HCT116 (cell line): ENCODE results near the gene CLP1. TPM values are rescaled to one million over a fixed set of nuclear protein-coding genes. Genes with fewer than 3 reads are reported as not detected.
A peak's percentile ranks its signal among the peaks of the same experiment; 100 is the strongest.

Source experiments
- ATAC-seq: fragments of 200-7000 bp; cut with Tn5 transposase; 2 replicates; pipeline ENCODE4 v1.9.1; 2020; ENCODE audit warnings: mild to moderate bottlenecking, moderate library complexity
- BruUV-seq: library from RNA; stranded (reverse); fragments of 400-500 nt; replicated peaks from 2 replicates; lab custom pipeline; 2021; lab: Mats Ljungman, UMichigan
- CTCF ChIA-PET: fragments of 300-600 bp; sonication (Branson Sonifier 250); formaldehyde crosslinking; loops from one replicate; lab custom pipeline; 2021; ENCODE audit warnings: antibody characterized with exemption; lab: Charles Lee
- POLR2A ChIA-PET: fragments of 300-600, 350-600 bp; sonication (Branson Sonifier 250); formaldehyde crosslinking; loops from one replicate; lab custom pipeline; 2021; ENCODE audit warnings: antibody characterized with exemption; lab: Charles Lee
- RAD21 ChIA-PET, 2 experiments: fragments of 300-600 bp; sonication (Branson Sonifier 250); formaldehyde crosslinking; loops; one replicate each; lab custom pipeline; 2023; ENCODE audit warnings: low total read pairs in 2 of 2; ENCODE audit not compliant: uncharacterized antibody in 2 of 2, unreplicated experiment in 2 of 2, low non-redundant PET in 1 of 2; lab: Charles Lee
- DNase-seq: peaks from one replicate; pipeline ENCODE4 v3.0.0-alpha.2; 2010; ENCODE audit warnings: low read depth, low spot score
- H2AFZ ChIP-seq: fragments of 200-600 bp; shearing (Covaris generic), sonication (generic); 2 replicates; pipeline ENCODE4 v1.6.1; 2017; ENCODE audit warnings: low read depth, mixed run types, mixed read lengths, antibody characterized with exemption, low read length; ENCODE audit not compliant: poor library complexity, severe bottlenecking
- H3K27ac ChIP-seq: 2 replicates; pipeline ENCODE4 v1.5.1; 2012; ENCODE audit warnings: low read depth, low read length
- H3K27me3 ChIP-seq: fragments of 200-600 bp; sonication (generic); 2 replicates; pipeline ENCODE4 v1.6.1; 2016; ENCODE audit warnings: mixed run types, low read length, mixed read lengths; ENCODE audit not compliant: insufficient read depth
- H3K36me3 ChIP-seq, 2 experiments: fragments of 200-500 bp in 1 of 2; fragments of 200-600 bp in 1 of 2; sonication (Bioruptor generic) in 1 of 2; sonication (generic) in 1 of 2; 2 replicates each; pipeline versions ENCODE4 v1.5.1 to v1.6.1; 2014 to 2016; ENCODE audit warnings: low read length in 2 of 2, inconsistent platforms in 1 of 2, mixed read lengths in 1 of 2, mixed run types in 1 of 2; ENCODE audit not compliant: insufficient read depth in 2 of 2, control insufficient read depth in 1 of 2
- H3K4me1 ChIP-seq, 2 experiments: fragments of 200-600 bp in 1 of 2; sonication (generic) in 1 of 2; 2 replicates each; pipeline versions ENCODE4 v1.5.1 to v1.6.1; 2012 to 2017; ENCODE audit warnings: low read length in 2 of 2, inconsistent platforms in 1 of 2, mild to moderate bottlenecking in 1 of 2, mixed read lengths in 1 of 2, mixed run types in 1 of 2, moderate library complexity in 1 of 2; ENCODE audit not compliant: insufficient read depth in 2 of 2, control insufficient read depth in 1 of 2
- H3K4me2 ChIP-seq: fragments of 200-600 bp; sonication (generic); 2 replicates; pipeline ENCODE4 v1.6.1; 2017; ENCODE audit warnings: mixed run types, low read length, mixed read lengths
- H3K4me3 ChIP-seq, 2 experiments: fragments of 200-600 bp in 1 of 2; sonication (generic) in 1 of 2; replicated peaks in 1 of 2; 2 replicates each; pipeline ENCODE4 v1.5.1; 2011 to 2016; ENCODE audit warnings: low read length in 2 of 2, control low read depth in 1 of 2, low read depth in 1 of 2, mild to moderate bottlenecking in 1 of 2, mixed read lengths in 1 of 2, mixed run types in 1 of 2
- H3K79me2 ChIP-seq: fragments of 200-600 bp; sonication (generic); 2 replicates; pipeline ENCODE4 v1.6.1; 2017; ENCODE audit warnings: mild to moderate bottlenecking, mixed run types, low read length, moderate library complexity, mixed read lengths; ENCODE audit not compliant: insufficient read depth
- H3K9ac ChIP-seq: fragments of 200-600 bp; sonication (generic); 2 replicates; pipeline ENCODE4 v1.6.1; 2016; ENCODE audit warnings: low read length, mixed read lengths
- H3K9me2 ChIP-seq: fragments of 200-600 bp; sonication (generic), shearing (Covaris generic); 2 replicates; pipeline ENCODE4 v1.6.1; 2017; ENCODE audit warnings: mixed run types, mild to moderate bottlenecking, moderate library complexity; ENCODE audit not compliant: insufficient read depth
- H3K9me3 ChIP-seq, 2 experiments: fragments of 200-500 bp in 1 of 2; fragments of 200-600 bp in 1 of 2; sonication (Bioruptor generic) in 1 of 2; sonication (generic) in 1 of 2; 2 replicates each; pipeline ENCODE4 v1.6.1; 2014 to 2017; ENCODE audit warnings: low read length in 2 of 2, mixed read lengths in 2 of 2, inconsistent platforms in 1 of 2, low read depth in 1 of 2, mild to moderate bottlenecking in 1 of 2, mixed run types in 1 of 2, moderate library complexity in 1 of 2; ENCODE audit not compliant: control insufficient read depth in 1 of 2, insufficient read depth in 1 of 2
- H4K20me1 ChIP-seq: fragments of 200-600 bp; sonication (generic), shearing (Covaris generic); 2 replicates; pipeline ENCODE4 v1.6.1; 2017; ENCODE audit warnings: mixed run types, mild to moderate bottlenecking, moderate library complexity; ENCODE audit not compliant: insufficient read depth
- CBX3 ChIP-seq: IDR thresholded peaks from 2 replicates; pipeline ENCODE4 v1.6.1; 2012; ENCODE audit warnings: low read depth
- CEBPB ChIP-seq: IDR thresholded peaks from 2 replicates; pipeline ENCODE4 v1.6.1; 2012; ENCODE audit warnings: low read depth
- EGR1 ChIP-seq: IDR thresholded peaks from 2 replicates; pipeline ENCODE4 v1.6.1; 2012; ENCODE audit warnings: low read depth
- ELF1 ChIP-seq: IDR thresholded peaks from 2 replicates; pipeline ENCODE4 v1.6.1; 2012; ENCODE audit warnings: low read depth, borderline replicate concordance
- EZH2 ChIP-seq: fragments of 200-600 bp; sonication (generic); IDR thresholded peaks from 2 replicates; pipeline ENCODE4 v1.6.1; 2017; ENCODE audit warnings: antibody characterized with exemption, mixed run types
- EZH2phosphoT487 ChIP-seq: fragments of 200-600 bp; IDR thresholded peaks from 2 replicates; pipeline ENCODE4 v1.6.1; 2018; ENCODE audit warnings: antibody characterized with exemption, borderline replicate concordance
- FOSL1 ChIP-seq: IDR thresholded peaks from 2 replicates; pipeline ENCODE4 v1.6.1; 2012; ENCODE audit warnings: low read depth
- JUND ChIP-seq: IDR thresholded peaks from 2 replicates; pipeline ENCODE4 v1.6.1; 2012
- POLR2A ChIP-seq: IDR thresholded peaks from 2 replicates; pipeline ENCODE4 v1.7.0; 2011; ENCODE audit warnings: borderline replicate concordance; ENCODE audit not compliant: insufficient read depth, insufficient read length; ENCODE audit errors: extremely low read depth
- POLR2AphosphoS5 ChIP-seq: IDR thresholded peaks from 2 replicates; pipeline ENCODE4 v1.6.1; 2011; ENCODE audit warnings: mild to moderate bottlenecking, low read depth, low read length, moderate library complexity
- RAD21 ChIP-seq: IDR thresholded peaks from 2 replicates; pipeline ENCODE4 v1.6.1; 2012; ENCODE audit warnings: low read depth, mild to moderate bottlenecking
- SIN3A ChIP-seq: IDR thresholded peaks from 2 replicates; pipeline ENCODE4 v1.6.1; 2012; ENCODE audit warnings: low read depth
- SP1 ChIP-seq: IDR thresholded peaks from 2 replicates; pipeline ENCODE4 v1.6.1; 2012; ENCODE audit warnings: low read depth
- YY1 ChIP-seq: IDR thresholded peaks from 2 replicates; pipeline ENCODE4 v1.6.1; 2011; ENCODE audit warnings: low read length, low read depth, moderate library complexity, mild to moderate bottlenecking; ENCODE audit not compliant: insufficient replicate concordance; ENCODE audit errors: extremely low read depth
- ZBTB33 ChIP-seq: IDR thresholded peaks from 2 replicates; pipeline ENCODE4 v1.6.1; 2011; ENCODE audit warnings: mild to moderate bottlenecking, low read length, moderate library complexity; ENCODE audit not compliant: insufficient replicate concordance; ENCODE audit errors: extremely low read depth
- ZFX ChIP-seq: fragments of 450-650 bp; IDR thresholded peaks from 2 replicates; pipeline ENCODE4 v1.6.1; 2017
- ZNF274 ChIP-seq: fragments of 200-500 bp; sonication (Bioruptor generic); IDR thresholded peaks from 2 replicates; pipeline ENCODE4 v1.6.1; 2014; ENCODE audit warnings: mild to moderate bottlenecking, low read depth, low read length, inconsistent platforms
- intact Hi-C: fragments of 100-400 bp; cut with micrococcal nuclease; formaldehyde crosslinking; loops from 2 replicates; pipeline ENCODE4 v1.10.0; 2022
- total RNA-seq: library from RNA; stranded (reverse); gene quantifications from one replicate; pipeline ENCODE4 v1.2.1, GENCODE V29; 2021; ENCODE audit not compliant: unreplicated experiment
- TF ChIP-seq, protein P1 (sequence below), 3 experiments: fragments of 200-600 bp in 1 of 3; sonication (generic) in 1 of 3; IDR thresholded peaks in 2 of 3; conservative IDR thresholded peaks in 1 of 3; 2 replicates each; pipeline ENCODE4 v1.5.1; 2012 to 2017; ENCODE audit warnings: low read depth in 2 of 3, low read length in 2 of 3, antibody characterized with exemption in 1 of 3, borderline replicate concordance in 1 of 3, control low read depth in 1 of 3, mild to moderate bottlenecking in 1 of 3, mixed read lengths in 1 of 3, mixed run types in 1 of 3, moderate library complexity in 1 of 3; ENCODE audit not compliant: insufficient read depth in 1 of 3
- TF ChIP-seq, protein P2 (sequence below): IDR thresholded peaks from 2 replicates; pipeline ENCODE4 v1.6.1; 2012
- TF ChIP-seq, protein P3 (sequence below): IDR thresholded peaks from 2 replicates; pipeline ENCODE4 v1.6.1; 2012; ENCODE audit warnings: low read depth

Gene CLP1
- total RNA-seq, 1 experiment from 2014 or later = 17.7 TPM

DNA sequence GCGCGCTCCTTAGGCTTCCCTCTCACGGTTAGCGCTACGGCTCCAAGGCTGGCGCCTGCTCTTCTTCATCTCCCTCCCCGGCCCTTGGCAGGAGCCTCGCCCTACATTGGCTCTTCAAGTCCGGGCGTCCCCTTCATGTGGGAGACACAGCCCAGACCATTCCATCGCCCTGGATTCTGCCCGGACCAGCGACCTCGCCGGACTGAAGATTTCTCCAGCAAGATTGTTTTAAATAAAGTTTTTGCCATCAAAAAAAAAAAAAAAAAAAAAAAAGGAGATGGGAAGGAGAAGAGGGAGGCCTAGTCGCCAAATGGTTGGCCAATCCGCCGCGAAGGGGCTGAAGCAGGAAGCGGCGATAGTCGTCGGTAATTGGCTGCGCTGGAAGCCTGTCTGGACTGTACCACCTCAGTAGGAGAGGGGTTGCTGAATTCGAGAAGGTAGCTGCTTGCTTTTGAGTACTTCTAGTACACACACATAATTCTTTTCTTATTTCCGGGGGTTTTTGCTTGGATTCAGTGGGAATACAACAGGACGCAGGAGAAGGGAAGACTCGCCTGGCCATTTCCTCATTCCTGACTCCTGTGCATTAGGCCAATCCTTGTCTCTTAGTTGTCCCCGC is 9.7 kb downstream of the CLP1 start:
- H2AFZ ChIP-seq = no peak overlapping the region
- H3K27ac ChIP-seq = peak overlapping the region; percentile 93
- RAD21 ChIA-PET = no interaction called here
- CTCF ChIA-PET = no interaction called here
- H4K20me1 ChIP-seq = no peaks in the 10 kb centered on the region
- no peaks in the 10 kb centered on the region for H3K27me3 ChIP-seq
- POLR2A ChIA-PET = interaction anchor here (0.7 kb wide), 1 partner anchor 827 kb away, joined by 3 read pairs; no protein-coding TSS in a partner anchor
- H3K79me2 ChIP-seq = peaks cover 42% of the 10 kb centered on the region
- H3K9ac ChIP-seq = peak overlapping the region; percentile 92
- no peaks in the 10 kb centered on the region for H3K9me2 ChIP-seq
- peaks cover 2 to 9% of the 10 kb centered on the region in 2 experiments; a peak in 3 of 4 replicates for H3K36me3 ChIP-seq
- no peaks in the 10 kb centered on the region for H3K9me3 ChIP-seq
- DNase-seq = peak; percentile 98
- intact Hi-C loops = loop anchor here (1.0 to 10.0 kb wide), 5 partner anchors 10 to 1888 kb away; partner anchors contain the start of genes CLP1, LPXN, MED19 and TMX2
- ATAC-seq = peak; percentile 73
- BruUV-seq = no TSS peak
- H3K4me1 ChIP-seq = peaks cover 9 to 19% of the 10 kb centered on the region in 2 experiments
- peak overlapping the region; percentile 85 to 97 for H3K4me3 ChIP-seq
- peak overlapping the region; percentile 76 for H3K4me2 ChIP-seq
- TF ChIP-seq EZH2 (no peak), YY1 (peak; percentile 80), SIN3A (peak; percentile 65; the same call in 1 of the 2 replicates), ZFX (no peak), SP1 (no peak; the same call in none of the 2 replicates), EGR1 (peak; percentile 30), JUND (peak; percentile 73; the same call in 1 of the 2 replicates), RAD21 (no peak), ELF1 (peak; percentile 88), ZBTB33 (peak; percentile 81), CEBPB (no peak), EZH2phosphoT487 (no peak), POLR2A (no peak), FOSL1 (no peak), CBX3 (0 out of 2 replicates have a peak, but pooled peaks have one; percentile 11), ZNF274 (no peak), POLR2AphosphoS5 (peak; percentile 74)
- TF ChIP-seq, protein P1, sequence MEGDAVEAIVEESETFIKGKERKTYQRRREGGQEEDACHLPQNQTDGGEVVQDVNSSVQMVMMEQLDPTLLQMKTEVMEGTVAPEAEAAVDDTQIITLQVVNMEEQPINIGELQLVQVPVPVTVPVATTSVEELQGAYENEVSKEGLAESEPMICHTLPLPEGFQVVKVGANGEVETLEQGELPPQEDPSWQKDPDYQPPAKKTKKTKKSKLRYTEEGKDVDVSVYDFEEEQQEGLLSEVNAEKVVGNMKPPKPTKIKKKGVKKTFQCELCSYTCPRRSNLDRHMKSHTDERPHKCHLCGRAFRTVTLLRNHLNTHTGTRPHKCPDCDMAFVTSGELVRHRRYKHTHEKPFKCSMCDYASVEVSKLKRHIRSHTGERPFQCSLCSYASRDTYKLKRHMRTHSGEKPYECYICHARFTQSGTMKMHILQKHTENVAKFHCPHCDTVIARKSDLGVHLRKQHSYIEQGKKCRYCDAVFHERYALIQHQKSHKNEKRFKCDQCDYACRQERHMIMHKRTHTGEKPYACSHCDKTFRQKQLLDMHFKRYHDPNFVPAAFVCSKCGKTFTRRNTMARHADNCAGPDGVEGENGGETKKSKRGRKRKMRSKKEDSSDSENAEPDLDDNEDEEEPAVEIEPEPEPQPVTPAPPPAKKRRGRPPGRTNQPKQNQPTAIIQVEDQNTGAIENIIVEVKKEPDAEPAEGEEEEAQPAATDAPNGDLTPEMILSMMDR (IDR thresholded peaks at IDR 0.05 in 2 of 3, conservative IDR thresholded peaks at IDR 0.05 in 1 of 3; ENCODE audit: borderline replicate concordance in 1 of 3, insufficient read depth in 1 of 3, low read depth in 2 of 3, low read length in 2 of 3) = no peak
- TF ChIP-seq, protein P2, sequence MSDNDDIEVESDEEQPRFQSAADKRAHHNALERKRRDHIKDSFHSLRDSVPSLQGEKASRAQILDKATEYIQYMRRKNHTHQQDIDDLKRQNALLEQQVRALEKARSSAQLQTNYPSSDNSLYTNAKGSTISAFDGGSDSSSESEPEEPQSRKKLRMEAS = no peak; the same call in 1 of the 2 replicates
- TF ChIP-seq, protein P3, sequence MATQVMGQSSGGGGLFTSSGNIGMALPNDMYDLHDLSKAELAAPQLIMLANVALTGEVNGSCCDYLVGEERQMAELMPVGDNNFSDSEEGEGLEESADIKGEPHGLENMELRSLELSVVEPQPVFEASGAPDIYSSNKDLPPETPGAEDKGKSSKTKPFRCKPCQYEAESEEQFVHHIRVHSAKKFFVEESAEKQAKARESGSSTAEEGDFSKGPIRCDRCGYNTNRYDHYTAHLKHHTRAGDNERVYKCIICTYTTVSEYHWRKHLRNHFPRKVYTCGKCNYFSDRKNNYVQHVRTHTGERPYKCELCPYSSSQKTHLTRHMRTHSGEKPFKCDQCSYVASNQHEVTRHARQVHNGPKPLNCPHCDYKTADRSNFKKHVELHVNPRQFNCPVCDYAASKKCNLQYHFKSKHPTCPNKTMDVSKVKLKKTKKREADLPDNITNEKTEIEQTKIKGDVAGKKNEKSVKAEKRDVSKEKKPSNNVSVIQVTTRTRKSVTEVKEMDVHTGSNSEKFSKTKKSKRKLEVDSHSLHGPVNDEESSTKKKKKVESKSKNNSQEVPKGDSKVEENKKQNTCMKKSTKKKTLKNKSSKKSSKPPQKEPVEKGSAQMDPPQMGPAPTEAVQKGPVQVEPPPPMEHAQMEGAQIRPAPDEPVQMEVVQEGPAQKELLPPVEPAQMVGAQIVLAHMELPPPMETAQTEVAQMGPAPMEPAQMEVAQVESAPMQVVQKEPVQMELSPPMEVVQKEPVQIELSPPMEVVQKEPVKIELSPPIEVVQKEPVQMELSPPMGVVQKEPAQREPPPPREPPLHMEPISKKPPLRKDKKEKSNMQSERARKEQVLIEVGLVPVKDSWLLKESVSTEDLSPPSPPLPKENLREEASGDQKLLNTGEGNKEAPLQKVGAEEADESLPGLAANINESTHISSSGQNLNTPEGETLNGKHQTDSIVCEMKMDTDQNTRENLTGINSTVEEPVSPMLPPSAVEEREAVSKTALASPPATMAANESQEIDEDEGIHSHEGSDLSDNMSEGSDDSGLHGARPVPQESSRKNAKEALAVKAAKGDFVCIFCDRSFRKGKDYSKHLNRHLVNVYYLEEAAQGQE = no peak
